HepG2 (cell line): ENCODE measurements around the gene IL6R. TPM values are rescaled to one million over a fixed set of nuclear protein-coding genes. Genes with fewer than 3 reads are reported as not detected.
A peak's percentile ranks its signal among the peaks of the same experiment; 100 is the strongest.

Experiments used
- ATAC-seq: fragments of 200-7000 bp; cut with Tn5 transposase; 3 replicates; pipeline ENCODE4 v1.9.1; 2020; ENCODE audit warnings: mild to moderate bottlenecking, moderate library complexity
- BruUV-seq: library from RNA; stranded (reverse); fragments of 400-500 nt; replicated peaks from 2 replicates; lab custom pipeline; 2021; lab: Mats Ljungman, UMichigan
- CTCF ChIA-PET: fragments of 300-600 bp; formaldehyde crosslinking; extraction: SDS; loops from one replicate; lab custom pipeline; 2021; ENCODE audit warnings: low total read pairs, inconsistent platforms, low intra/inter-chr PET ratio; lab: Yijun Ruan, JAX
- POLR2A ChIA-PET: fragments of 350-600 bp; sonication (Branson Sonifier 250); formaldehyde crosslinking; loops from one replicate; lab custom pipeline; 2020; ENCODE audit warnings: antibody characterized with exemption, inconsistent platforms; lab: Yijun Ruan, JAX
- DNase-seq: peaks from one replicate; pipeline ENCODE4 v3.0.0-alpha.2; 2015; ENCODE audit warnings: low spot score
- FAIRE-seq: peaks from 3 replicates; lab custom pipeline; 2011; peaks lifted over from hg19 to GRCh38; lab: Jason Lieb, UNC
- H2AFZ ChIP-seq: one replicate; pipeline ENCODE4 v1.6.1; 2011; ENCODE audit warnings: low read length, inconsistent platforms
- H3K27ac ChIP-seq: fragments of 300-600 bp; 3 replicates; pipeline ENCODE4 v1.8.0; 2011; ENCODE audit warnings: mixed run types, mild to moderate bottlenecking, mixed read lengths, low read length, inconsistent platforms; ENCODE audit not compliant: insufficient read depth; ENCODE audit errors: extremely low read length
- H3K27me3 ChIP-seq, 2 experiments: fragments of 200-600 bp in 1 of 2; 2 replicates in 1 of 2; 3 replicates in 1 of 2; pipeline versions ENCODE4 v1.6.0 to v1.8.0; 2011; ENCODE audit warnings: low read length in 2 of 2, mild to moderate bottlenecking in 2 of 2, moderate library complexity in 2 of 2, inconsistent platforms in 1 of 2; ENCODE audit not compliant: insufficient read depth in 2 of 2, control insufficient read depth in 1 of 2
- H3K36me3 ChIP-seq, 2 experiments: fragments of 200-600 bp in 1 of 2; replicated peaks in 1 of 2; 2 replicates in 1 of 2; 3 replicates in 1 of 2; pipeline versions ENCODE4 v1.5.1 to v1.8.0; 2011; ENCODE audit warnings: low read length in 2 of 2, inconsistent platforms in 1 of 2; ENCODE audit not compliant: insufficient read depth in 2 of 2, control insufficient read depth in 1 of 2
- H3K4me1 ChIP-seq: 2 replicates; pipeline ENCODE4 v1.5.1; 2012; ENCODE audit warnings: low read length, inconsistent platforms; ENCODE audit not compliant: insufficient read depth
- H3K4me2 ChIP-seq: 2 replicates; pipeline ENCODE4 v1.6.0; 2011; ENCODE audit warnings: low read depth, low read length, inconsistent platforms
- H3K4me3 ChIP-seq, 3 experiments: fragments of 200-600 bp in 1 of 3; sonication (generic), shearing (Covaris generic) in 1 of 3; replicated peaks in 1 of 3; 2 replicates each; pipeline ENCODE4 v1.5.1; 2011 to 2016; ENCODE audit warnings: low read length in 3 of 3, inconsistent platforms in 2 of 3, low read depth in 2 of 3, mild to moderate bottlenecking in 2 of 3, control low read depth in 1 of 3, mixed read lengths in 1 of 3; ENCODE audit not compliant: insufficient read depth in 1 of 3
- H3K79me2 ChIP-seq: one replicate; pipeline ENCODE4 v1.6.1; 2011; ENCODE audit warnings: low read length, inconsistent platforms; ENCODE audit not compliant: insufficient read depth
- H3K9ac ChIP-seq: 2 replicates; pipeline ENCODE4 v1.6.0; 2011; ENCODE audit warnings: mild to moderate bottlenecking, low read depth, low read length, inconsistent platforms; ENCODE audit not compliant: insufficient read depth
- H3K9me3 ChIP-seq: 2 replicates; pipeline ENCODE4 v1.5.1; 2012; ENCODE audit warnings: mild to moderate bottlenecking, low read length
- H4K20me1 ChIP-seq: 2 replicates; pipeline ENCODE4 v1.6.0; 2011; ENCODE audit warnings: inconsistent platforms, mild to moderate bottlenecking, low read length, moderate library complexity; ENCODE audit not compliant: insufficient read depth
- DNMT1 ChIP-seq: sonication (generic); formaldehyde crosslinking; IDR thresholded peaks from 2 replicates; pipeline ENCODE4 v1.5.1; 2020; ENCODE audit warnings: mild to moderate bottlenecking, missing genetic modification reagents
- ELF1 ChIP-seq: sonication (generic); formaldehyde crosslinking; IDR thresholded peaks from 2 replicates; pipeline ENCODE4 v1.4.0; 2020; ENCODE audit warnings: missing genetic modification reagents
- ELF4 ChIP-seq: sonication (generic); formaldehyde crosslinking; IDR thresholded peaks from 2 replicates; pipeline ENCODE4 v1.5.0; 2020; ENCODE audit warnings: missing genetic modification reagents, mild to moderate bottlenecking, moderate library complexity, borderline replicate concordance
- FOXA1 ChIP-seq, 2 experiments: fragments of 450-650 bp in 1 of 2; sonication (generic) in 1 of 2; formaldehyde crosslinking in 1 of 2; IDR thresholded peaks; 2 replicates each; pipeline versions ENCODE4 v1.4.0 to v1.6.1; 2016 to 2020; ENCODE audit warnings: missing genetic modification reagents in 1 of 2
- FOXC1 ChIP-seq: sonication (generic); formaldehyde crosslinking; IDR thresholded peaks from 2 replicates; pipeline ENCODE4 v1.8.0; 2022; ENCODE audit warnings: mild to moderate bottlenecking, missing genetic modification reagents, borderline replicate concordance
- HNF1A ChIP-seq, 2 experiments: sonication (generic) in 1 of 2; formaldehyde crosslinking in 1 of 2; IDR thresholded peaks; 2 replicates each; pipeline versions ENCODE4 v1.4.0 to v1.6.1; 2016 to 2020; ENCODE audit warnings: borderline replicate concordance in 1 of 2, low read depth in 1 of 2, mild to moderate bottlenecking in 1 of 2, missing genetic modification reagents in 1 of 2
- KDM2A ChIP-seq: sonication (generic); formaldehyde crosslinking; IDR thresholded peaks from 2 replicates; pipeline ENCODE4 v1.4.0; 2020; ENCODE audit warnings: low read depth, missing genetic modification reagents, borderline replicate concordance
- MAX ChIP-seq: IDR thresholded peaks from 2 replicates; pipeline ENCODE4 v1.6.1; 2012; ENCODE audit warnings: inconsistent platforms
- REPIN1 ChIP-seq: sonication (generic); formaldehyde crosslinking; IDR thresholded peaks from 2 replicates; pipeline ENCODE4 v1.8.0; 2022; ENCODE audit warnings: missing genetic modification reagents, low read depth, mild to moderate bottlenecking, borderline replicate concordance
- SOX13 ChIP-seq, 3 experiments: fragments of 450-650 bp in 1 of 3; sonication (generic) in 1 of 3; formaldehyde crosslinking in 1 of 3; IDR thresholded peaks in 2 of 3; conservative IDR thresholded peaks in 1 of 3; 2 replicates each; pipeline versions ENCODE4 v1.5.0 to v1.6.1; 2016 to 2020; ENCODE audit warnings: antibody characterized with exemption in 1 of 3, mild to moderate bottlenecking in 1 of 3, missing compliant biosample characterization in 1 of 3, missing genetic modification reagents in 1 of 3, moderate library complexity in 1 of 3
- XBP1 ChIP-seq: sonication (generic); formaldehyde crosslinking; IDR thresholded peaks from 2 replicates; pipeline ENCODE4 v1.5.0; 2020; ENCODE audit warnings: missing genetic modification reagents
- ZBTB7B ChIP-seq: sonication (generic); formaldehyde crosslinking; IDR thresholded peaks from 2 replicates; pipeline ENCODE4 v1.4.0; 2020; ENCODE audit warnings: missing genetic modification reagents
- ZFX ChIP-seq: sonication (generic); formaldehyde crosslinking; IDR thresholded peaks from 2 replicates; pipeline ENCODE4 v1.4.0; 2020; ENCODE audit warnings: mild to moderate bottlenecking, low read depth, missing genetic modification reagents, moderate library complexity
- ZFY ChIP-seq: sonication (generic); formaldehyde crosslinking; IDR thresholded peaks from 2 replicates; pipeline ENCODE4 v1.4.0; 2020; ENCODE audit warnings: missing genetic modification reagents
- ZNF414 ChIP-seq: sonication (generic); formaldehyde crosslinking; IDR thresholded peaks from 2 replicates; pipeline ENCODE4 v1.5.0; 2020; ENCODE audit warnings: missing genetic modification reagents
- ZNF572 ChIP-seq: sonication (generic); formaldehyde crosslinking; IDR thresholded peaks from 2 replicates; pipeline ENCODE4 v1.5.1; 2020; ENCODE audit warnings: mild to moderate bottlenecking, missing genetic modification reagents
- ZNF672 ChIP-seq: sonication (generic); formaldehyde crosslinking; IDR thresholded peaks from 2 replicates; pipeline ENCODE4 v1.8.1; 2022; ENCODE audit warnings: missing genetic modification reagents
- ZSCAN22 ChIP-seq: sonication (generic); formaldehyde crosslinking; IDR thresholded peaks from 2 replicates; pipeline ENCODE4 v1.4.0; 2020; ENCODE audit warnings: mild to moderate bottlenecking, missing genetic modification reagents
- WGBS: methylation state at CpG from one replicate; pipeline ENCODE4 v1.1.6; 2017; ENCODE audit warnings: low lambda C conversion rate; 5-methylcytosine and 5-hydroxymethylcytosine counted together
- in situ Hi-C: cut with HindIII; loops from 2 replicates; pipeline ENCODE4 v1.10.0; 2017; ENCODE audit warnings: low pct_unique_long_range_greater_than_20kb; ENCODE audit not compliant: extremely low pct_ligation_motif_present
- intact Hi-C: fragments of 100-400 bp; cut with micrococcal nuclease; formaldehyde crosslinking; loops from one replicate; pipeline ENCODE4 v1.10.0; 2022; ENCODE audit not compliant: unreplicated experiment
- polyA plus RNA-seq, 8 experiments: library from polyadenylated mRNA; depleted of rRNA in 3 of 8; stranded (reverse) in 7 of 8; unstranded in 1 of 8; fragments of >200 nt; fragmentation: Illumina TruSeq in 4 of 8; extraction: Trizol in 4 of 8; gene quantifications; 2 replicates each; pipeline versions ENCODE4 v1.2.1 to v1.2.3, GENCODE V29; 2011 to 2016; ENCODE audit warnings: low read depth in 4 of 8, missing spikeins in 1 of 8, mixed read lengths in 1 of 8; ENCODE audit not compliant: insufficient read depth in 1 of 8
- total RNA-seq, 5 experiments: library from RNA; depleted of rRNA; stranded (reverse); fragments of >200 nt; fragmentation: Illumina TruSeq; extraction: Trizol; gene quantifications; 2 replicates each; pipeline ENCODE4 v1.2.3, GENCODE V29; 2016; ENCODE audit warnings: low read depth in 1 of 5

IL6R gene
- total and polyA plus RNA-seq, 2 of the 13 experiments (the other 11 are each of a cell fraction or from before 2014, with no cell fraction given): 5.0 to 24.5 TPM

- DNase-seq (peak; percentile 77), FAIRE-seq (peak; percentile 91), ATAC-seq (peak; percentile 95)
- 4% methylated on average over 6 of the region's 11 CpGs for WGBS
- H3K4me2 ChIP-seq: peak overlapping the region; percentile 99
- no peaks in the 10 kb centered on the region for H3K79me2 ChIP-seq
- intact Hi-C loops: loop anchor here (2.0 kb wide), 1 partner anchor 20 kb away; no protein-coding TSS in a partner anchor
- no TSS peak for BruUV-seq
- ChIA-PET POLR2A (interaction anchor here (0.6 to 2.9 kb wide), 14 partner anchors 11 to 677 kb away, joined by 3 to 48 read pairs (median 4); no protein-coding TSS in a partner anchor), CTCF (no interaction called here)
- H3K27ac ChIP-seq: peak overlapping the region; percentile 24
- in situ Hi-C loops: no loop called here
- H3K9me3 ChIP-seq: no peaks in the 10 kb centered on the region
- H3K4me1 ChIP-seq: peaks cover 35% of the 10 kb centered on the region
- H3K9ac ChIP-seq: peak overlapping the region; percentile 54
- no peaks in the 10 kb centered on the region for H3K36me3 ChIP-seq
- H4K20me1 ChIP-seq: no peaks in the 10 kb centered on the region
- peak overlapping the region; percentile 64 for H2AFZ ChIP-seq
- no peaks in the 10 kb centered on the region for H3K27me3 ChIP-seq
- peak overlapping the region; percentile 48 to 77 (median 51) for H3K4me3 ChIP-seq
- TF ChIP-seq MAX: peak; percentile 62
- TF ChIP-seq ZNF672 (CRISPR knock-in tag): no peak
- TF ChIP-seq SOX13 (IDR thresholded peaks at IDR 0.05): no peak
- 0 out of 4 replicates have a peak, but pooled peaks of 1 of the 2 experiments have one; percentile 2 for TF ChIP-seq SOX13 (CRISPR knock-in tag; conservative IDR thresholded peaks at IDR 0.05 in 1 of 2, IDR thresholded peaks at IDR 0.05 in 1 of 2)
- TF ChIP-seq ZSCAN22 (CRISPR knock-in tag): peak; percentile 99
- TF ChIP-seq ZFX (CRISPR knock-in tag): 0 out of 2 replicates have a peak, but pooled peaks have one; percentile 19
- TF ChIP-seq HNF1A (IDR thresholded peaks at IDR 0.05; ENCODE audit: low read depth): 0 out of 2 replicates have a peak, but pooled peaks have one; percentile 25
- peak; percentile 47; the same call in 1 of the 2 replicates for TF ChIP-seq HNF1A (CRISPR knock-in tag; IDR thresholded peaks at IDR 0.05; ENCODE audit: borderline replicate concordance)
- TF ChIP-seq FOXA1 (IDR thresholded peaks at IDR 0.05): no peak
- TF ChIP-seq FOXA1 (CRISPR knock-in tag; IDR thresholded peaks at IDR 0.05): peak; percentile 51
- no peak for TF ChIP-seq DNMT1 (CRISPR knock-in tag)
- TF ChIP-seq FOXC1 (CRISPR knock-in tag): 0 out of 2 replicates have a peak, but pooled peaks have one; percentile 44
- peak; percentile 83 for TF ChIP-seq ELF1 (CRISPR knock-in tag)
- 0 out of 2 replicates have a peak, but pooled peaks have one; percentile 21 for TF ChIP-seq ZBTB7B (CRISPR knock-in tag)
- no peak for TF ChIP-seq ZNF572
- TF ChIP-seq ZNF414 (CRISPR knock-in tag): peak; percentile 43; the same call in 1 of the 2 replicates
- TF ChIP-seq ZFY (CRISPR knock-in tag): no peak
- no peak for TF ChIP-seq XBP1 (CRISPR knock-in tag)
- TF ChIP-seq REPIN1 (CRISPR knock-in tag): no peak
- peak; percentile 18; the same call in 1 of the 2 replicates for TF ChIP-seq KDM2A
- 0 out of 2 replicates have a peak, but pooled peaks have one; percentile 53 for TF ChIP-seq ELF4 (CRISPR knock-in tag)
Measured at GRCh38 chr1:154386643-154387352, 18.3 kb upstream of the IL6R start.
